H1 (cell line): ENCODE measurements around the gene PRR22. TPM values are rescaled to one million over a fixed set of nuclear protein-coding genes. Genes with fewer than 3 reads are reported as not detected.

Source experiments
- ATF3 ChIP-seq: IDR thresholded peaks from 2 replicates; pipeline ENCODE4 v1.6.1; 2011; ENCODE audit warnings: low read depth, mild to moderate bottlenecking, low read length; ENCODE audit not compliant: insufficient read depth
- CHD2 ChIP-seq: IDR thresholded peaks from 2 replicates; pipeline ENCODE4 v1.6.1; 2012; ENCODE audit warnings: low read length, improper control_type of control experiment
- CHD7 ChIP-seq: fragments of 300-600 bp; sonication (generic); IDR thresholded peaks from 2 replicates; pipeline ENCODE4 v1.7.1; 2012; ENCODE audit warnings: low read length, moderate library complexity, mild to moderate bottlenecking, inconsistent platforms; ENCODE audit not compliant: insufficient replicate concordance
- JUN ChIP-seq: IDR thresholded peaks from 2 replicates; pipeline ENCODE4 v1.6.1; 2011; ENCODE audit warnings: low read depth, mild to moderate bottlenecking, improper control_type of control experiment, low read length
- KDM5A ChIP-seq: fragments of 200-600 bp; IDR thresholded peaks from 2 replicates; pipeline ENCODE4 v1.7.1; 2012; ENCODE audit warnings: mild to moderate bottlenecking, low read length, inconsistent platforms, mixed read lengths
- NANOG ChIP-seq: IDR thresholded peaks from 2 replicates; pipeline ENCODE4 v1.6.1; 2011; ENCODE audit warnings: low read length, low read depth, mild to moderate bottlenecking, inconsistent platforms; ENCODE audit not compliant: insufficient read depth, poor library complexity, severe bottlenecking
- RNF2 ChIP-seq: fragments of 200-900, 300-1000 bp; sonication (generic); IDR thresholded peaks from 2 replicates; pipeline ENCODE4 v1.7.1; 2016; ENCODE audit warnings: borderline replicate concordance, low read depth, mild to moderate bottlenecking, antibody characterized with exemption, low read length; ENCODE audit not compliant: poor library complexity, severe bottlenecking; ENCODE audit errors: missing control alignments
- SIN3A ChIP-seq, 2 experiments: IDR thresholded peaks in 1 of 2; conservative IDR thresholded peaks in 1 of 2; 2 replicates each; pipeline ENCODE4 v1.6.1; 2011 to 2012; ENCODE audit warnings: low read length in 2 of 2, improper control_type of control experiment in 1 of 2, low read depth in 1 of 2, mild to moderate bottlenecking in 1 of 2
- SP4 ChIP-seq: IDR thresholded peaks from 2 replicates; pipeline ENCODE4 v1.6.1; 2012; ENCODE audit warnings: low read length, inconsistent platforms
- SUZ12 ChIP-seq: fragments of 200-600 bp; sonication (generic); IDR thresholded peaks from 2 replicates; pipeline ENCODE4 v1.6.1; 2012; ENCODE audit warnings: mild to moderate bottlenecking, inconsistent platforms, low read length, moderate library complexity, mixed read lengths
- polyA plus RNA-seq, 7 experiments: library from polyadenylated mRNA; depleted of rRNA in 3 of 7; stranded (reverse) in 5 of 7; unstranded in 2 of 7; fragments of >200 nt in 5 of 7; fragments of 200-250 nt in 2 of 7; gene quantifications; 1 replicate in 5 of 7; 2 replicates in 1 of 7; 4 replicates in 1 of 7; pipeline versions ENCODE4 v1.2.1 to v1.2.3, GENCODE V29; 2011 to 2013; ENCODE audit warnings: missing spikeins in 2 of 7, mixed read lengths in 2 of 7
- total RNA-seq: library from RNA; stranded (reverse); fragmentation: NEBNext Ultra II Directional; extraction: Animal tissue kit (Norgen Biotek cat#: 25700); gene quantifications from 2 replicates; pipeline ENCODE4 v1.2.1, GENCODE V29; 2021

The PRR22 gene
- total and polyA plus RNA-seq, 2 of the 8 experiments (the other 6 are each of a cell fraction or from before 2014, with no cell fraction given): 1.9 to 2.1 TPM

GRCh38 chr19:5784581-5785147 is at the start of gene PRR22 (continued):
- TF ChIP-seq CHD7 (no peak), SUZ12 (no peak), SIN3A (conservative IDR thresholded peaks at IDR 0.05 in 1 of 2, IDR thresholded peaks at IDR 0.05 in 1 of 2; ENCODE audit: low read depth in 1 of 2, low read length in 2 of 2) (no peak), JUN (no peak), RNF2 (no peak), KDM5A (no peak), CHD2 (no peak), SP4 (no peak), NANOG (no peak), ATF3 (no peak)
